IMR-90 (cell line): Measurements from ENCODE around the gene TEX264. TPM values are rescaled to one million over a fixed set of nuclear protein-coding genes. Genes with fewer than 3 reads are reported as not detected.

Experiments
- ATAC-seq: fragments of 200-7000 bp; cut with Tn5 transposase; 2 replicates; pipeline ENCODE4 v1.9.1; 2020; ENCODE audit warnings: low read depth, mild to moderate bottlenecking, moderate library complexity
- BruUV-seq: library from RNA; stranded (reverse); fragments of 400-500 nt; replicated peaks from 2 replicates; lab custom pipeline; 2021; lab: Mats Ljungman, UMichigan
- CTCF ChIA-PET: fragments of 300-600 bp; formaldehyde crosslinking; extraction: SDS; loops from one replicate; lab custom pipeline; 2021; ENCODE audit warnings: antibody characterized with exemption; lab: Yijun Ruan, JAX
- POLR2A ChIA-PET: fragments of 300-600 bp; sonication (Branson Sonifier 250); formaldehyde crosslinking; loops from one replicate; lab custom pipeline; 2022; ENCODE audit warnings: antibody characterized with exemption; ENCODE audit not compliant: unreplicated experiment; lab: Charles Lee
- DNase-seq: peaks from one replicate; pipeline ENCODE4 v3.0.0; 2013
- H2AFZ ChIP-seq: replicated peaks from 2 replicates; pipeline ENCODE3; 2013; ENCODE audit warnings: low read length, mild to moderate bottlenecking; ENCODE audit not compliant: poor library complexity
- H2AK5ac ChIP-seq: 2 replicates; pipeline ENCODE4 v1.6.1; 2013; ENCODE audit warnings: low read depth, low read length, inconsistent platforms
- H2AK9ac ChIP-seq: replicated peaks from 2 replicates; pipeline ENCODE3; 2013; ENCODE audit warnings: mild to moderate bottlenecking, low read depth, low read length, moderate library complexity; ENCODE audit not compliant: poor library complexity
- H2BK120ac ChIP-seq: 2 replicates; pipeline ENCODE4 v1.6.1; 2013; ENCODE audit warnings: low read depth, low read length, inconsistent platforms
- H2BK15ac ChIP-seq: 3 replicates; pipeline ENCODE4 v1.6.1; 2013; ENCODE audit warnings: low read depth, low read length, inconsistent platforms
- H2BK20ac ChIP-seq: 2 replicates; pipeline ENCODE4 v1.6.1; 2013; ENCODE audit warnings: low read depth, mild to moderate bottlenecking, inconsistent platforms, low read length, moderate library complexity
- H2BK5ac ChIP-seq: 2 replicates; pipeline ENCODE4 v1.6.1; 2013; ENCODE audit warnings: mild to moderate bottlenecking, low read depth, low read length, inconsistent platforms; ENCODE audit not compliant: poor library complexity, severe bottlenecking
- H3K14ac ChIP-seq: replicated peaks from 2 replicates; pipeline ENCODE4 v1.6.1; 2013; ENCODE audit warnings: low read depth, low read length, inconsistent platforms
- H3K18ac ChIP-seq: 2 replicates; pipeline ENCODE4 v1.6.1; 2013; ENCODE audit warnings: low read depth, low read length, control low read depth
- H3K23ac ChIP-seq: 2 replicates; pipeline ENCODE4 v1.6.1; 2013; ENCODE audit warnings: low read depth, low read length, inconsistent platforms
- H3K27ac ChIP-seq: 2 replicates; pipeline ENCODE4 v1.5.1; 2013; ENCODE audit warnings: mild to moderate bottlenecking, control low read depth, low read length; ENCODE audit not compliant: insufficient read depth
- H3K27me3 ChIP-seq: 2 replicates; pipeline ENCODE4 v1.6.1; 2013; ENCODE audit warnings: low read length; ENCODE audit not compliant: control insufficient read depth, insufficient read depth
- H3K36me3 ChIP-seq: 2 replicates; pipeline ENCODE4 v1.6.1; 2013; ENCODE audit warnings: low read length, mixed read lengths; ENCODE audit not compliant: control insufficient read depth, insufficient read depth
- H3K4ac ChIP-seq: 2 replicates; pipeline ENCODE4 v1.6.1; 2013; ENCODE audit warnings: low read depth, low read length, inconsistent platforms
- H3K4me1 ChIP-seq: 2 replicates; pipeline ENCODE4 v1.6.1; 2013; ENCODE audit warnings: low read length, mixed read lengths; ENCODE audit not compliant: control insufficient read depth, insufficient read depth
- H3K4me2 ChIP-seq: 2 replicates; pipeline ENCODE4 v1.6.1; 2013; ENCODE audit warnings: low read depth, mild to moderate bottlenecking, control low read depth, low read length, moderate library complexity
- H3K4me3 ChIP-seq: 2 replicates; pipeline ENCODE4 v1.5.1; 2013; ENCODE audit warnings: low read depth, mild to moderate bottlenecking, control low read depth, low read length, moderate library complexity; ENCODE audit not compliant: insufficient read depth
- H3K56ac ChIP-seq: 2 replicates; pipeline ENCODE4 v1.6.1; 2013; ENCODE audit warnings: low read length, inconsistent platforms; ENCODE audit not compliant: insufficient read depth; ENCODE audit errors: extremely low read depth
- H3K79me1 ChIP-seq, 2 experiments: 2 replicates each; pipeline ENCODE4 v1.6.1; 2013; ENCODE audit warnings: low read length in 2 of 2, inconsistent platforms in 1 of 2, low read depth in 1 of 2
- H3K9ac ChIP-seq: 2 replicates; pipeline ENCODE4 v1.6.1; 2013; ENCODE audit warnings: low read depth, low read length, control low read depth
- H3K9me1 ChIP-seq: 2 replicates; pipeline ENCODE4 v1.6.1; 2013; ENCODE audit warnings: low read length, inconsistent platforms; ENCODE audit not compliant: insufficient read depth
- H3K9me3 ChIP-seq: 2 replicates; pipeline ENCODE4 v1.6.1; 2013; ENCODE audit warnings: low read length; ENCODE audit not compliant: control insufficient read depth, insufficient read depth
- H4K20me1 ChIP-seq: 2 replicates; pipeline ENCODE4 v1.6.1; 2013; ENCODE audit warnings: low read length, inconsistent platforms; ENCODE audit not compliant: insufficient read depth
- H4K5ac ChIP-seq: 2 replicates; pipeline ENCODE4 v1.6.1; 2013; ENCODE audit warnings: mild to moderate bottlenecking, low read depth, low read length, control low read depth
- H4K8ac ChIP-seq, 2 experiments: 2 replicates each; pipeline ENCODE4 v1.6.1; 2013; ENCODE audit warnings: low read depth in 2 of 2, low read length in 2 of 2, control low read depth in 1 of 2, inconsistent platforms in 1 of 2
- H4K91ac ChIP-seq: 2 replicates; pipeline ENCODE4 v1.6.1; 2013; ENCODE audit warnings: low read depth, low read length, inconsistent platforms; ENCODE audit not compliant: insufficient read depth
- BHLHE40 ChIP-seq: fragments of 150-350 bp; IDR thresholded peaks from 2 replicates; pipeline ENCODE4 v1.6.1; 2016; ENCODE audit warnings: mild to moderate bottlenecking, low read depth, low read length
- CEBPB ChIP-seq: IDR thresholded peaks from 2 replicates; pipeline ENCODE4 v1.6.1; 2012; ENCODE audit warnings: low read depth, low read length, improper control_type of control experiment
- CHD1 ChIP-seq: IDR thresholded peaks from 2 replicates; pipeline ENCODE4 v1.6.1; 2012; ENCODE audit warnings: low read depth, low read length, improper control_type of control experiment
- CTCF ChIP-seq: conservative IDR thresholded peaks from 2 replicates; pipeline ENCODE4 v1.5.1; 2012; ENCODE audit warnings: mild to moderate bottlenecking, low read depth, low read length, improper control_type of control experiment
- MAFK ChIP-seq: IDR thresholded peaks from 2 replicates; pipeline ENCODE4 v1.6.1; 2012; ENCODE audit warnings: low read depth, low read length, improper control_type of control experiment
- MAZ ChIP-seq: IDR thresholded peaks from 2 replicates; pipeline ENCODE4 v1.6.1; 2012; ENCODE audit warnings: low read depth, mild to moderate bottlenecking, low read length, improper control_type of control experiment, moderate library complexity, borderline replicate concordance
- NFE2L2 ChIP-seq: fragments of 150-350 bp; IDR thresholded peaks from 2 replicates; pipeline ENCODE4 v1.6.1; 2016; ENCODE audit warnings: low read depth, mild to moderate bottlenecking, low read length
- RCOR1 ChIP-seq: IDR thresholded peaks from 2 replicates; pipeline ENCODE4 v1.6.1; 2012; ENCODE audit warnings: mild to moderate bottlenecking, low read length, improper control_type of control experiment; ENCODE audit not compliant: insufficient replicate concordance
- RFX5 ChIP-seq: IDR thresholded peaks from 2 replicates; pipeline ENCODE4 v1.8.0; 2012; ENCODE audit warnings: low read depth, mild to moderate bottlenecking, low read length, moderate library complexity
- SMC3 ChIP-seq: fragments of 150-350 bp; IDR thresholded peaks from 2 replicates; pipeline ENCODE4 v1.6.1; 2016; ENCODE audit warnings: low read depth, mild to moderate bottlenecking, antibody characterized with exemption, low read length, moderate library complexity
- WGBS, 2 experiments: methylation state at CpG; one replicate each; pipeline versions ENCODE4 v1.1.5 to v1.1.7; 2013; ENCODE audit warnings: missing lambda C conversion rate in 2 of 2; ENCODE audit not compliant: insufficient read length in 1 of 2; ENCODE audit errors: extremely low coverage in 2 of 2; 5-methylcytosine and 5-hydroxymethylcytosine counted together
- dilution Hi-C: fragments of 300-500 bp; cut with HindIII; formaldehyde crosslinking; loops from one replicate; pipeline ENCODE4 v1.14.3; 2018; ENCODE audit warnings: low sequenced_read_pairs; ENCODE audit not compliant: unreplicated experiment
- in situ Hi-C: fragments of 300-500 bp; cut with MboI; formaldehyde crosslinking; loops from 3 replicates; pipeline ENCODE4 v1.14.3; 2019; ENCODE audit warnings: low sequenced_read_pairs, inconsistent platforms, mixed read lengths
- intact Hi-C: fragments of 100-400 bp; cut with micrococcal nuclease; formaldehyde crosslinking; loops from 2 replicates; pipeline ENCODE4 v1.10.0; 2022
- polyA plus RNA-seq, 3 experiments: library from polyadenylated mRNA; depleted of rRNA; stranded (reverse); fragments of >200 nt; gene quantifications; 2 replicates each; pipeline ENCODE4 v1.2.3, GENCODE V29; 2012; ENCODE audit warnings: low replicate concordance in 1 of 3
- total RNA-seq: library from RNA; depleted of rRNA; stranded (reverse); fragments of >200 nt; gene quantifications from 2 replicates; pipeline ENCODE4 v1.2.3, GENCODE V29; 2012

The TEX264 gene
- total and polyA plus RNA-seq, 2 of the 4 experiments (the other 2 are of a cell fraction) = 30.3 to 45.0 TPM

GRCh38 chr3:51668756-51669155 lies 2.3 kb upstream of the TEX264 start:
- H3K4me2 ChIP-seq = no peak overlapping the region
- H3K9ac ChIP-seq = no peak overlapping the region
- peaks cover 0 to 29% of the 10 kb centered on the region in 2 experiments; a peak in 2 of 4 replicates for H3K79me1 ChIP-seq
- no peak for TF ChIP-seq BHLHE40
- TF ChIP-seq NFE2L2 = no peak
- TF ChIP-seq RFX5 = no peak
- no peak for TF ChIP-seq MAZ
- no peak for TF ChIP-seq CEBPB
- TF ChIP-seq RCOR1 = no peak
- no peak for TF ChIP-seq MAFK
- no peak for TF ChIP-seq SMC3
- no peak for TF ChIP-seq CTCF
- no peak for TF ChIP-seq CHD1
- H3K14ac ChIP-seq = no peak overlapping the region
- 60% methylated on average over 1 of the region's 1 CpG; no CpG with 5 or more reads in 1 of the 2 experiments for WGBS, 2 experiments
- no peaks in the 10 kb centered on the region for H3K9me3 ChIP-seq
- H2AFZ ChIP-seq = no peak overlapping the region
- no peak overlapping the region for H2AK5ac ChIP-seq
- DNase-seq (peak; percentile 58), ATAC-seq (no peak)
- H4K5ac ChIP-seq = no peak overlapping the region
- no TSS peak for BruUV-seq
- H4K91ac ChIP-seq = no peak overlapping the region
- no peak overlapping the region for H3K23ac ChIP-seq
- H3K36me3 ChIP-seq = peaks cover 10% of the 10 kb centered on the region
- in situ Hi-C loops (no loop called here), intact Hi-C loops (loop anchor here (1.0 to 10.0 kb wide), 2 partner anchors 166 to 1054 kb away; partner anchors contain the start of genes CISH and MAPKAPK3), dilution Hi-C loops (no loop called here)
- no peak overlapping the region for H3K27ac ChIP-seq
- no peaks in the 10 kb centered on the region for H3K27me3 ChIP-seq
- H3K4me3 ChIP-seq = no peak overlapping the region
- no peak overlapping the region for H2BK120ac ChIP-seq
- no peak overlapping the region for H4K8ac ChIP-seq
- no peak overlapping the region for H3K18ac ChIP-seq
- no peaks in the 10 kb centered on the region; the same call in 1 of the 2 replicates for H4K20me1 ChIP-seq
- no peak overlapping the region for H2BK15ac ChIP-seq
- no peak overlapping the region for H2AK9ac ChIP-seq
- CTCF ChIA-PET = interaction anchor here (0.6 to 1.6 kb wide), 5 partner anchors 14 to 401 kb away, joined by 4 to 9 read pairs (median 6); no protein-coding TSS in a partner anchor
- H3K4ac ChIP-seq = no peak overlapping the region
- peaks cover 4% of the 10 kb centered on the region for H3K4me1 ChIP-seq
- POLR2A ChIA-PET = no interaction called here
- no peaks in the 10 kb centered on the region; the same call in 1 of the 2 replicates for H3K9me1 ChIP-seq
- no peak overlapping the region for H2BK5ac ChIP-seq
- H2BK20ac ChIP-seq = no peak overlapping the region
- H3K56ac ChIP-seq = no peak overlapping the region
